ENCODE results near the gene CSMD2. TPM values are rescaled to one million over a fixed set of nuclear protein-coding genes. Genes with fewer than 3 reads are reported as not detected.

Gene CSMD2
- total and polyA plus RNA-seq, 8 donors = 0.20 to 0.81 (median 0.47) TPM

- Histone ChIP-seq H3K36me3 (no peaks in the 10 kb centered on the region), H3K9me3 (no peaks in the 10 kb centered on the region), H3K4me1 (no peaks in the 10 kb centered on the region), H3K4me3 (no peak overlapping the region), H3K27ac (no peak overlapping the region), H3K27me3 (peaks cover 0 to 44% of the 10 kb centered on the region in 2 donors)
- TF ChIP-seq, protein P1, sequence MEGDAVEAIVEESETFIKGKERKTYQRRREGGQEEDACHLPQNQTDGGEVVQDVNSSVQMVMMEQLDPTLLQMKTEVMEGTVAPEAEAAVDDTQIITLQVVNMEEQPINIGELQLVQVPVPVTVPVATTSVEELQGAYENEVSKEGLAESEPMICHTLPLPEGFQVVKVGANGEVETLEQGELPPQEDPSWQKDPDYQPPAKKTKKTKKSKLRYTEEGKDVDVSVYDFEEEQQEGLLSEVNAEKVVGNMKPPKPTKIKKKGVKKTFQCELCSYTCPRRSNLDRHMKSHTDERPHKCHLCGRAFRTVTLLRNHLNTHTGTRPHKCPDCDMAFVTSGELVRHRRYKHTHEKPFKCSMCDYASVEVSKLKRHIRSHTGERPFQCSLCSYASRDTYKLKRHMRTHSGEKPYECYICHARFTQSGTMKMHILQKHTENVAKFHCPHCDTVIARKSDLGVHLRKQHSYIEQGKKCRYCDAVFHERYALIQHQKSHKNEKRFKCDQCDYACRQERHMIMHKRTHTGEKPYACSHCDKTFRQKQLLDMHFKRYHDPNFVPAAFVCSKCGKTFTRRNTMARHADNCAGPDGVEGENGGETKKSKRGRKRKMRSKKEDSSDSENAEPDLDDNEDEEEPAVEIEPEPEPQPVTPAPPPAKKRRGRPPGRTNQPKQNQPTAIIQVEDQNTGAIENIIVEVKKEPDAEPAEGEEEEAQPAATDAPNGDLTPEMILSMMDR (IDR thresholded peaks at IDR 0.05) = no peak
- intact Hi-C loops (cut with DNase I) = no loop called here
- no peak for DNase-seq
- ATAC-seq = no peak
These were observed 480.4 kb downstream of the CSMD2 start for GRCh38 chr1:33684396-33685179.

GRCh38 chr1:33683913-33684312 is 481.1 kb downstream of the CSMD2 start:
- intact Hi-C loops (cut with DNase I) = no loop called here
- Histone ChIP-seq H3K27ac (no peak overlapping the region), H3K4me3 (no peak overlapping the region), H3K36me3 (no peaks in the 10 kb centered on the region), H3K27me3 (peaks cover 0 to 39% of the 10 kb centered on the region in 2 donors), H3K4me1 (no peaks in the 10 kb centered on the region), H3K9me3 (no peaks in the 10 kb centered on the region)
- TF ChIP-seq, protein P1 (IDR thresholded peaks at IDR 0.05) = no peak
- ATAC-seq (no peak), DNase-seq (no peak)

DNA sequence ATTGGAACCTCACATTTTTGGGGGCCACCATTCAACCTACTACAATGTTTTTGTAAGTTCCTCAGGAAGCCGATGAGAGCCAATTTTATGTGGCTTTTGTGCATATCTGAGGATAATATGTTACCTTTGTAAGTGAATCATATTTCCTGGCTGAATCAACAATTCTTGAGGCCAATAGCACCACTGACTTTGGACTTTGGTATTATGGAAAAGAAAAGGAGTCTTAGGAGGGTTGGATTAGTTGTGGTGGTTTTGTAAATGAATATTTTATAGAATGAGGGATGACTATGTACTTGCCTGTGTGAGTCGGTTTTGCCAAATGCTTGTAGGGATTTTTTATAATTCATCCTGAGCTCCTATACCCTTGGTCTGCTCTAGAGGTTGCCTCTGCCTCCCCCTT is 482.7 kb downstream of the CSMD2 start:
- Histone ChIP-seq H3K27me3 (peaks cover 0 to 39% of the 10 kb centered on the region in 2 donors), H3K4me1 (no peaks in the 10 kb centered on the region), H3K4me3 (no peak overlapping the region), H3K9me3 (no peaks in the 10 kb centered on the region), H3K27ac (no peak overlapping the region), H3K36me3 (no peaks in the 10 kb centered on the region)
- ATAC-seq (no peak), DNase-seq (no peak)
- TF ChIP-seq, protein P1 (IDR thresholded peaks at IDR 0.05) = no peak
- intact Hi-C loops (cut with DNase I) = no loop called here

DNA sequence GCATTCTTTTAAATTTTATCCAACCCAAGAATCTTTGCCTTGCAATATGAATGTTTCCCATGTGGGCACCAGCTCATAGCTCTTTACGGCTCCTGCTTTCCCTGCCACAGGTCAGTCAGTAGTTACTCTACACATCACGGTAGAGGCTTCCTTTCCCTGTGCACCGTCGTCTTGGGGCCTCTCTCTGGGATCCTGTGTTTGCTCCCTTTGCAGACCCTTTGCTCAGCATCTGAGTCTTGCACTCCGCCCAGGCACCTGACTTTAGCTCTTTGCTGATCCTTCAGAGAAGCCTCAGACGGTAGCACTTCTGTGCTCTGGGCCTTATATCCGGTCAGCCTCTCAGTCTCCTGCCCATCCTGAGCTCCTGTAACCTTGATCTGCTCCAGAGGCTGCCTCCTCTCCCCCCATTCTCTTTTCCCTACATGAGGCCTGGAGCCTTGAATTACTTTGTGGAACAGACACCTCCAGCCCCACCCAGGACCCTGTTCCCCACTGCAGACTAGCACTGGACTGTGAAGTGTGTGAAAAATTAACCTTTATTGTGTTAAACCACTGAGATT is 484.7 kb downstream of the CSMD2 start:
- ATAC-seq = no peak
- TF ChIP-seq, protein P1 (IDR thresholded peaks at IDR 0.05) = no peak
- intact Hi-C loops (cut with DNase I) = no loop called here

DNA sequence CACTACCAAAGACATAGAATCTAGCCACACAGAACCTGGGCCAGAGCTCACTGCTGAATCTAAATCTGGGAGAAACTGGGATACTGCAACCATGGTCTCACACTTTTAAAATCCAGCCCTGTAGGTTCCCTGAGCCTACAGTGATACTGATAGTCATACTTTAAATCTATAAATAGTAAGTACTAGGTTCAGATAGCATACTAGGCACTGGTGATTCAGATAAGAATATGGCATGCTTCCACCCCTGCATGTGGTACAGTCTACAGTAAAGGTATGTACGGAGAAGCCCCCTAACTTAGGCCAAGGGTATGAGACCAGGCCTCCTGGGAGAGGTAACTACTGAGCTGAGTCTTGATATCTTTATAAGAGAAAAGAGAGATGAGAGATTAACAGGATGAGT is 494.5 kb downstream of the CSMD2 start:
- Histone ChIP-seq H3K9me3 (peaks cover 0 to 11% of the 10 kb centered on the region in 2 donors), H3K4me3 (no peak overlapping the region), H3K4me1 (no peaks in the 10 kb centered on the region), H3K27ac (no peak overlapping the region), H3K36me3 (no peaks in the 10 kb centered on the region), H3K27me3 (peaks cover 0 to 11% of the 10 kb centered on the region in 2 donors)
- DNase-seq (no peak), ATAC-seq (no peak)
- intact Hi-C loops (cut with DNase I) = no loop called here
- TF ChIP-seq, protein P1 (IDR thresholded peaks at IDR 0.05) = no peak

More for the DNA sequence above, 484.7 kb downstream of the CSMD2 start:
- H3K36me3 ChIP-seq = no peaks in the 10 kb centered on the region
- H3K4me1 ChIP-seq = no peaks in the 10 kb centered on the region
- no peak overlapping the region for H3K4me3 ChIP-seq
- H3K27ac ChIP-seq = no peak overlapping the region
- DNase-seq = no peak
- peaks cover 0 to 2% of the 10 kb centered on the region in 2 donors for H3K9me3 ChIP-seq
- H3K27me3 ChIP-seq = peaks cover 0 to 23% of the 10 kb centered on the region in 2 donors
